Ishikawa (cell line): ENCODE data around the gene LRRC63.

Source experiments
- CEBPB ChIP-seq: IDR thresholded peaks from 2 replicates; pipeline ENCODE4 v1.6.1; 2012
- CREB1 ChIP-seq: IDR thresholded peaks from 2 replicates; pipeline ENCODE4 v1.6.1; 2012; ENCODE audit warnings: low read depth
- MAX ChIP-seq: IDR thresholded peaks from 2 replicates; pipeline ENCODE4 v1.6.1; 2012
- NFIC ChIP-seq: IDR thresholded peaks from 2 replicates; pipeline ENCODE4 v1.6.1; 2012
- RAD21 ChIP-seq: IDR thresholded peaks from 2 replicates; pipeline ENCODE4 v1.6.1; 2012; ENCODE audit warnings: low read depth
- REST ChIP-seq: IDR thresholded peaks from 2 replicates; pipeline ENCODE4 v1.6.1; 2012; ENCODE audit warnings: low read depth, mild to moderate bottlenecking
- TAF1 ChIP-seq: IDR thresholded peaks from 2 replicates; pipeline ENCODE4 v1.6.1; 2012; ENCODE audit warnings: low read depth, mild to moderate bottlenecking

- TF ChIP-seq CEBPB (no peak), CREB1 (no peak), RAD21 (no peak), TAF1 (no peak), MAX (0 out of 2 replicates have a peak, but pooled peaks have one; percentile 33), NFIC (no peak), REST (no peak)
Measured at GRCh38 chr13:46295491-46296114, 83.9 kb downstream of the LRRC63 start.
